ENCODE data around the gene QPRT.
"Not testable (repeated sequence)": the region's sequence is repeated elsewhere in the genome, so short reads cannot be mapped to it uniquely, and the experiment has no call there.

QPRT gene

GRCh38 chr16:29678691-29679267 lies at the start of gene QPRT:
TSS of gene QPRT (plus strand) at chr16:29679180. CDS start at chr16:29679198, 18 bp downstream.
- peak; percentile 84 for DNase-seq

GRCh38 chr16:29629318-29629717 lies 49.7 kb upstream of the QPRT start:
- DNase-seq, result not testable (repeated sequence)

GRCh38 chr16:29631658-29632057 lies 47.3 kb upstream of the QPRT start:
- DNase-seq, result not testable (repeated sequence)

GRCh38 chr16:29635902-29636301 lies 43.1 kb upstream of the QPRT start:
- not testable (repeated sequence) for DNase-seq

- DNase-seq, result not testable (repeated sequence)
These were observed 42.6 kb upstream of the QPRT start for GRCh38 chr16:29636368-29636767.

GRCh38 chr16:29638751-29639150 lies 40.2 kb upstream of the QPRT start:
- not testable (repeated sequence) for DNase-seq

GRCh38 chr16:29641561-29641960 lies 37.4 kb upstream of the QPRT start:
- DNase-seq, result no peak

- DNase-seq, result no peak
These were observed 35.4 kb upstream of the QPRT start for GRCh38 chr16:29643596-29643995.

- DNase-seq, result no peak
These were observed 34.6 kb upstream of the QPRT start for GRCh38 chr16:29644338-29644857.

GRCh38 chr16:29644973-29645693 lies 33.8 kb upstream of the QPRT start:
- no peak for DNase-seq

GRCh38 chr16:29645694-29646187 lies 33.2 kb upstream of the QPRT start:
- DNase-seq, result peak; percentile 21

GRCh38 chr16:29646947-29647346 lies 32.0 kb upstream of the QPRT start:
- no peak for DNase-seq

- peak; percentile 16 for DNase-seq
These were observed 29.1 kb upstream of the QPRT start for GRCh38 chr16:29649588-29650494.

GRCh38 chr16:29650771-29651170 lies 28.2 kb upstream of the QPRT start:
- no peak for DNase-seq

- no peak for DNase-seq
These were observed 27.1 kb upstream of the QPRT start for GRCh38 chr16:29651774-29652349.

- no peak for DNase-seq
These were observed 25.5 kb upstream of the QPRT start for GRCh38 chr16:29653471-29653870.

GRCh38 chr16:29653890-29654289 lies 25.1 kb upstream of the QPRT start:
- DNase-seq, result not testable (repeated sequence)

- DNase-seq, result no peak
These were observed 22.1 kb upstream of the QPRT start for GRCh38 chr16:29656688-29657523.

GRCh38 chr16:29658705-29659104 lies 20.3 kb upstream of the QPRT start:
- DNase-seq, result no peak

- DNase-seq, result no peak
These were observed 16.8 kb upstream of the QPRT start for GRCh38 chr16:29662000-29662728.

- no peak for DNase-seq
These were observed 16.3 kb upstream of the QPRT start for GRCh38 chr16:29662729-29663015.

All from DMS53 (cell line).